ENCODE data around the gene ZNF256. TPM values are rescaled to one million over a fixed set of nuclear protein-coding genes. Genes with fewer than 3 reads are reported as not detected.

Gene ZNF256
- total RNA-seq, 1 donor from 2014 or later, result 1.5 TPM

GRCh38 chr19:57934820-57935665 is 12.5 kb downstream of the ZNF256 start, which contains the start of gene ZNF418:
Gene ZNF418, minus strand, starts transcription at chr19:57935402. Its CDS starts 1,580 bp downstream, at chr19:57933822.
- peak; percentile 50 for DNase-seq (ENCODE audit: low read depth)
- TF ChIP-seq CTCF (conservative IDR thresholded peaks at IDR 0.05; ENCODE audit: low read depth, low read length), result no peak
- H3K4me3 ChIP-seq (ENCODE audit: low read depth, low read length), result peak within 1 kb of the TSS; percentile 86

- no peak overlapping the region for H3K4me3 ChIP-seq (ENCODE audit: low read depth, low read length)
- TF ChIP-seq CTCF (conservative IDR thresholded peaks at IDR 0.05; ENCODE audit: low read depth, low read length), result no peak
- no peak for DNase-seq (ENCODE audit: low read depth)
Measured at GRCh38 chr19:57927587-57927986, 19.9 kb downstream of the ZNF256 start.

GRCh38 chr19:57916168-57916995 is 31.1 kb downstream of the ZNF256 start, which contains the start of gene ZNF417:
Gene ZNF417, minus strand, starts transcription at chr19:57916592. Its CDS starts 181 bp downstream, at chr19:57916411.
- H3K4me3 ChIP-seq (ENCODE audit: low read depth, low read length), result peak within 1 kb of the TSS; percentile 87
- TF ChIP-seq CTCF (conservative IDR thresholded peaks at IDR 0.05; ENCODE audit: low read depth, low read length), result peak; percentile 28
- peak; percentile 75 for DNase-seq (ENCODE audit: low read depth)

GRCh38 chr19:57914531-57914930 is 33.0 kb downstream of the ZNF256 start:
- no peak overlapping the region for H3K4me3 ChIP-seq (ENCODE audit: low read depth, low read length)
- no peak for DNase-seq (ENCODE audit: low read depth)
- no peak for TF ChIP-seq CTCF (conservative IDR thresholded peaks at IDR 0.05; ENCODE audit: low read depth, low read length)

GRCh38 chr19:57907394-57907793 is 40.1 kb downstream of the ZNF256 start:
- H3K4me3 ChIP-seq (ENCODE audit: low read depth, low read length), result no peak overlapping the region
- DNase-seq (ENCODE audit: low read depth), result no peak
- no peak for TF ChIP-seq CTCF (conservative IDR thresholded peaks at IDR 0.05; ENCODE audit: low read depth, low read length)

- no peak for DNase-seq (ENCODE audit: low read depth)
- TF ChIP-seq CTCF (conservative IDR thresholded peaks at IDR 0.05; ENCODE audit: low read depth, low read length), result no peak
- H3K4me3 ChIP-seq (ENCODE audit: low read depth, low read length), result no peak overlapping the region
Measured at GRCh38 chr19:57905258-57905657, 42.2 kb downstream of the ZNF256 start.
